Dendritic cell treated with granulocyte-macrophage colony-stimulating factor and Interleukin-4, amounts not matched to agents 40 ng/mL and 50 ng/mL, for 4 days (primary cell): ENCODE measurements around the gene UBL3.

Experiments
- H3K27ac Mint-ChIP-seq: one replicate; pipeline ENCODE4 v1.8.0; 2022; ENCODE audit warnings: mild to moderate bottlenecking, mixed read lengths
- H3K27me3 Mint-ChIP-seq: one replicate; pipeline ENCODE4 v1.8.0; 2022; ENCODE audit warnings: mild to moderate bottlenecking, mixed read lengths
- H3K36me3 Mint-ChIP-seq: one replicate; pipeline ENCODE4 v1.8.0; 2022; ENCODE audit warnings: low read depth, mixed read lengths
- H3K4me1 Mint-ChIP-seq: one replicate; pipeline ENCODE4 v1.8.0; 2022; ENCODE audit warnings: low read depth, mixed read lengths
- H3K4me3 Mint-ChIP-seq: one replicate; pipeline ENCODE4 v1.8.0; 2022; ENCODE audit warnings: mild to moderate bottlenecking, moderate library complexity, mixed read lengths
- H3K9me3 Mint-ChIP-seq: one replicate; pipeline ENCODE4 v1.8.0; 2022; ENCODE audit warnings: mixed read lengths
- intact Hi-C: fragments of 100-400 bp; cut with micrococcal nuclease; formaldehyde crosslinking; loops from one replicate; pipeline ENCODE4 v1.15.0; 2022

Gene UBL3

DNA sequence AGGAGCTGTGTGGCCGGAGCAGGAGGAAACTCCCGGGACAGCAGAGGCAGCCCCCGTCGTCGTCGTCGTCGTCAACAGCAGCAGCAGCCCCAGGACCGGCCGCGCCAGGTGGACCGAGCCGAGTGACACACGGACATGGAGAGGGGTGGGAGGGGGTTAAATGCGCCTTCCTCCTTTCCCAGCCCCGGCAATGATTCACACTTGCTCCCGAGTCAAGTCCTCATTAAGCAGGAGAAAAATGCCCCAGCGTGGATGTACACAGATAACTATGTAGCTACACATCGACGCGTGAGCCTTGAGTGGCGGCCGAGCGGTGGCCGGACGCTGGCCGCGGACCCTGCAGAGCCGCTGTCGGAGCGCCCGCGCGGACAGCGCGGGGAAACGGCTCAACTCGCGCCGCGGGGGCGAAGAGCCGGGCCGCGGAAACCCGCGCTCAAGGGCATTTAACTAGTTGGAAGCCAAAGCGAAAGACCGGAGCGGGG, 645 bp downstream of the UBL3 start:
- Mint-ChIP-seq H3K27ac (peak overlapping the region; percentile 99), H3K4me1 (peaks cover 40% of the 10 kb centered on the region), H3K36me3 (peaks cover 31% of the 10 kb centered on the region), H3K27me3 (no peaks in the 10 kb centered on the region), H3K9me3 (no peaks in the 10 kb centered on the region), H3K4me3 (peak overlapping the region; percentile 92)
- intact Hi-C loops, result loop anchor here (1.0 to 10.0 kb wide), 5 partner anchors 55 to 768 kb away; partner anchors contain the start of gene USPL1

GRCh38 chr13:29849071-29849631, 1.3 kb downstream of the UBL3 start:
- intact Hi-C loops, result loop anchor here (5.0 kb wide), 2 partner anchors 77 to 78 kb away; no protein-coding TSS in a partner anchor
- H3K27me3 Mint-ChIP-seq, result no peaks in the 10 kb centered on the region
- H3K4me1 Mint-ChIP-seq, result peaks cover 39% of the 10 kb centered on the region
- peak overlapping the region; percentile 92 for H3K4me3 Mint-ChIP-seq
- peak overlapping the region; percentile 99 for H3K27ac Mint-ChIP-seq
- H3K36me3 Mint-ChIP-seq, result peaks cover 31% of the 10 kb centered on the region
- H3K9me3 Mint-ChIP-seq, result no peaks in the 10 kb centered on the region

DNA sequence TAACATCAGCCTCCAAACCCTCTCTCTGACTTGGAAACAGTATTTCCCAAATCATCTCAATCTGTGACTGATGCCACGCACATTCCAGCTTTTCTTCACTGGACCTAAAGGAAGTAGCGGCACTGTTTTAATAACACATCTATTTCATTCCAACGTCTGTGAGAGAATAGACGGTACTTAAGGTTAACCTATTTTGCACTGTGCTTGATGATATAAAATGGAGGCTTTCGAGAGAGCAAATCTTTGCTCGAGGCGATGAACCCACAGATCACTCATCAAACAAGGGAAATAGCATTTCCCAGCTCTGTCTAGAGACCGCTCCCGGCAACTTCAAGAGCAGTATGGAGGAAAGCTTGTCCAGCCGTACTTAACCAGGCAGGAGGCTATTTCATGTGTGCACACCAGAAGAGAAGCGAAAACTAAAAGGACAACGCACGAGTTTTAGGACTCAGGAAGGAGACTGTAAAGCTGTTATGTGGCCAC, 2.9 kb downstream of the UBL3 start:
- no peaks in the 10 kb centered on the region for H3K27me3 Mint-ChIP-seq

GRCh38 chr13:29846475-29847256, 3.8 kb downstream of the UBL3 start:
- Mint-ChIP-seq H3K4me3 (peak overlapping the region; percentile 92), H3K36me3 (peaks cover 31% of the 10 kb centered on the region), H3K27me3 (no peaks in the 10 kb centered on the region), H3K27ac (peak overlapping the region; percentile 99), H3K9me3 (no peaks in the 10 kb centered on the region), H3K4me1 (peaks cover 40% of the 10 kb centered on the region)
- intact Hi-C loops, result loop anchor here (5.0 kb wide), 2 partner anchors 74 to 81 kb away; no protein-coding TSS in a partner anchor

More for the DNA sequence above, 2.9 kb downstream of the UBL3 start:
- Mint-ChIP-seq H3K9me3 (no peaks in the 10 kb centered on the region), H3K36me3 (peaks cover 31% of the 10 kb centered on the region), H3K4me3 (peak overlapping the region; percentile 92), H3K27ac (peak overlapping the region; percentile 99), H3K4me1 (peaks cover 35% of the 10 kb centered on the region)
- intact Hi-C loops, result loop anchor here (5.0 kb wide), 2 partner anchors 75 to 80 kb away; no protein-coding TSS in a partner anchor

GRCh38 chr13:29845440-29846056, 4.9 kb downstream of the UBL3 start:
- Mint-ChIP-seq H3K9me3 (no peaks in the 10 kb centered on the region), H3K4me3 (no peak overlapping the region), H3K27ac (no peak overlapping the region), H3K36me3 (peaks cover 29% of the 10 kb centered on the region), H3K4me1 (peaks cover 38% of the 10 kb centered on the region), H3K27me3 (no peaks in the 10 kb centered on the region)
- intact Hi-C loops, result loop anchor here (5.0 kb wide), 2 partner anchors 73 to 82 kb away; no protein-coding TSS in a partner anchor

DNA sequence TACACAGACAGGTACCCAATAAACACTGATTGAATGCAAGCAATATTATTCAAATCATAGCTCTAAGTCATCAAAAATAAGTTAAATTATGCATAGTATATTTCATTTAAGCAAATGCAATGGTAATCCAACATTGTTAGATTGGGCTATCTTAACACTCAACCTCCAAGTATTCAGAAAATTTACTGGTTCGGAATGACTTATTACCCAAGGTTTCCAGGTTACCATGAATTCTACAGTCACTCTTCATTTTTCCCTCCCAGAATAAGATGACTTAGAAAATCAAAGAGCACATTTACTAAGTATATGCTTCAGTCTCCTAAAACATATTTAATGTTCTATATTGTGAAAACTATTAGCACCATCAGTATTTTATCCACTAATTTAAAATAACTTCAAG, 6.0 kb downstream of the UBL3 start:
- peaks cover 21% of the 10 kb centered on the region for H3K36me3 Mint-ChIP-seq
- H3K4me1 Mint-ChIP-seq, result peaks cover 43% of the 10 kb centered on the region
- no peak overlapping the region for H3K4me3 Mint-ChIP-seq
- H3K27me3 Mint-ChIP-seq, result no peaks in the 10 kb centered on the region
- no peak overlapping the region for H3K27ac Mint-ChIP-seq
- no peaks in the 10 kb centered on the region for H3K9me3 Mint-ChIP-seq
- intact Hi-C loops, result no loop called here

- H3K36me3 Mint-ChIP-seq, result peaks cover 5% of the 10 kb centered on the region
- H3K27me3 Mint-ChIP-seq, result no peaks in the 10 kb centered on the region
- H3K4me3 Mint-ChIP-seq, result no peak overlapping the region
- H3K27ac Mint-ChIP-seq, result no peak overlapping the region
- intact Hi-C loops, result no loop called here
- peaks cover 68% of the 10 kb centered on the region for H3K4me1 Mint-ChIP-seq
- no peaks in the 10 kb centered on the region for H3K9me3 Mint-ChIP-seq
Observed at GRCh38 chr13:29840585-29840984, 9.8 kb downstream of the UBL3 start.

GRCh38 chr13:29835280-29836061, 14.9 kb downstream of the UBL3 start:
- Mint-ChIP-seq H3K4me1 (peaks cover 78% of the 10 kb centered on the region), H3K27me3 (no peaks in the 10 kb centered on the region), H3K27ac (no peak overlapping the region), H3K4me3 (no peak overlapping the region), H3K9me3 (no peaks in the 10 kb centered on the region), H3K36me3 (peaks cover 31% of the 10 kb centered on the region)
- intact Hi-C loops, result no loop called here

- Mint-ChIP-seq H3K4me1 (peaks cover 65% of the 10 kb centered on the region), H3K4me3 (no peak overlapping the region), H3K27ac (no peak overlapping the region), H3K36me3 (peaks cover 44% of the 10 kb centered on the region), H3K9me3 (peaks cover 9% of the 10 kb centered on the region), H3K27me3 (no peaks in the 10 kb centered on the region)
- intact Hi-C loops, result no loop called here
Observed at GRCh38 chr13:29832761-29833298, 17.6 kb downstream of the UBL3 start.

DNA sequence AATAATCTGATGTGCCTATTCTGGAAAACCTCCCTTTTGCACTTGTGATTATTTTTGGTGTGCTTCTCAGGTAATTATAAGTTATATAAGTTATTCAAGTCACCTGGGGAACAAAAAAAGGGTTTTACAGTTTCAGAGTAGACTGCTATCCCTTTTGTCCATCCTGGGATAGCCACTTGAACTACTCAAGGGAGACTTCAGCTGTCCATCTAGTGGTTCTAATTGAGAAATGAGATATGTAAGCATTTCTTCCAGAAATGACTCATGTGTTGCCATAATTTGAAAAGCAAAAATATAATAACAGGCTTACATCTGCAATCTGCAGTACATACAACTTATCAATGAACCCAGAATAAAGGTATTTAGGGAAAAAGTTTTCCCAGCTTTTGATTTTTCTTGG, 20.4 kb downstream of the UBL3 start:
- H3K9me3 Mint-ChIP-seq, result peaks cover 9% of the 10 kb centered on the region
- peaks cover 48% of the 10 kb centered on the region for H3K4me1 Mint-ChIP-seq
- H3K27me3 Mint-ChIP-seq, result no peaks in the 10 kb centered on the region
- H3K4me3 Mint-ChIP-seq, result no peak overlapping the region
- H3K27ac Mint-ChIP-seq, result no peak overlapping the region
- H3K36me3 Mint-ChIP-seq, result peaks cover 44% of the 10 kb centered on the region
- intact Hi-C loops, result no loop called here

DNA sequence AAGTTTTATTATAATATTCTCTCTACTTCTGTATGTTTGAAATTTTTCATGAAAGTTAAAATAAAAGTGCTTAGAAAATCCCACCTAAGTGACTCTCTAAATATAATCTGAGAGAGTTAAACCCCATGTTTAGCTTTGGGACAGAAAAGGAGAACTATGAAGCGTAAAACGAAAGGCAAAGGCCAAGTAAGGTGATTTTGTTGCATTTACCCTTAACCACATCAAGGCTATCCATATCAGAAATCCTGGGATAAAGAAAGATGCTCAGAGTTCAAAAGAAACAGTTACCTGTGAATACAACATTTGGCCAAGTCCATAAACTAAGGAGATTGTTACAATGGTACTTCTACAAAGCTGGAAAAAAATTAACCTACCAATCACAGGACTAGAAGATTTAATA, 31.3 kb downstream of the UBL3 start:
- Mint-ChIP-seq H3K9me3 (no peaks in the 10 kb centered on the region), H3K27ac (no peak overlapping the region), H3K4me3 (no peak overlapping the region), H3K4me1 (peaks cover 35% of the 10 kb centered on the region), H3K27me3 (no peaks in the 10 kb centered on the region), H3K36me3 (peaks cover 10% of the 10 kb centered on the region)
- intact Hi-C loops, result loop anchor here (5.0 kb wide), 1 partner anchor 37 kb away; no protein-coding TSS in a partner anchor

- Mint-ChIP-seq H3K4me1 (peaks cover 33% of the 10 kb centered on the region), H3K4me3 (no peak overlapping the region), H3K27me3 (no peaks in the 10 kb centered on the region), H3K9me3 (no peaks in the 10 kb centered on the region), H3K27ac (no peak overlapping the region), H3K36me3 (peaks cover 4% of the 10 kb centered on the region)
- intact Hi-C loops, result loop anchor here (5.0 kb wide), 1 partner anchor 35 kb away; no protein-coding TSS in a partner anchor
Observed at GRCh38 chr13:29817604-29818378, 32.6 kb downstream of the UBL3 start.
